Astrocyte of the spinal cord (primary cell): ENCODE measurements around the gene TP53BP2.

Experiments
- DNase-seq: peaks from one replicate; pipeline ENCODE4 v3.0.0; 2011; ENCODE audit warnings: low read depth, low spot score
- H3K4me3 ChIP-seq: 2 replicates; pipeline ENCODE4 v1.5.1; 2011; ENCODE audit warnings: low read depth, mild to moderate bottlenecking, low read length, moderate library complexity
- in situ Hi-C: cut with HindIII; loops from 2 replicates; pipeline ENCODE4 v1.10.0; 2017; ENCODE audit warnings: low sequenced_read_pairs
- TF ChIP-seq, protein P1 (sequence below): IDR thresholded peaks from 2 replicates; pipeline ENCODE4 v1.5.1; 2012; ENCODE audit warnings: low read depth, mild to moderate bottlenecking, low read length, inconsistent platforms

Gene TP53BP2

DNA sequence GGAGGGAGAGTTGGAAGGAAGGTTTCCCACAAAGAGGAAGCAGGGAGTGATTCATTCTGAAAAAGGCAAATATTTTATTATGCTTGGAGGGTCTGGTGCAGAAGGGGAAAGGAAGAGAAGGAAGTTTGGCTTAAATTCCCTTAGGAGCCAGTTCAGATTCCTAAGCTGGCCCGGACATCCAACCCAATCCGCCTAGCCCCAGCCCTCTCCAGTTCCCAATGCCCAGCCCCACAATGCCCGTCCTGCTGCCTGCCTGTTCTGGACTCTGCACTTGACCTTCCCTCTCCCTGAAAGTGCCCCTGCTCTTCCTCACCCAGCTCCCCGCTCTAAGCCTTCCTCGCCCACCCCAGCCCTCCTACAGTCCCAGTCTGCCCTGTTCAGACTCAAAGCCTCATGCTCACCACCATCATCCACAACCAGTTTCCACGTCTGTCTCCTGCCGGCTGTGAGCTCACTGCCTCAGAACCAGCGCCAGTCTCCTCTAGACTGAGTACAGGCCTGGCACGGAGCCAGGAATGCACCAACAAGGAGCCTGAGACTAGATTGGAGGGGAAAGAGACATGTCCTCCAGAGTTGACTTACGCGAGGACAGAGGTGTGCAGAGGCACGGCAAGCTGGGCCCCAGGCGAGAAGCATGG lies 114.5 kb downstream of the TP53BP2 start:
- H3K4me3 ChIP-seq = no peak overlapping the region

DNA sequence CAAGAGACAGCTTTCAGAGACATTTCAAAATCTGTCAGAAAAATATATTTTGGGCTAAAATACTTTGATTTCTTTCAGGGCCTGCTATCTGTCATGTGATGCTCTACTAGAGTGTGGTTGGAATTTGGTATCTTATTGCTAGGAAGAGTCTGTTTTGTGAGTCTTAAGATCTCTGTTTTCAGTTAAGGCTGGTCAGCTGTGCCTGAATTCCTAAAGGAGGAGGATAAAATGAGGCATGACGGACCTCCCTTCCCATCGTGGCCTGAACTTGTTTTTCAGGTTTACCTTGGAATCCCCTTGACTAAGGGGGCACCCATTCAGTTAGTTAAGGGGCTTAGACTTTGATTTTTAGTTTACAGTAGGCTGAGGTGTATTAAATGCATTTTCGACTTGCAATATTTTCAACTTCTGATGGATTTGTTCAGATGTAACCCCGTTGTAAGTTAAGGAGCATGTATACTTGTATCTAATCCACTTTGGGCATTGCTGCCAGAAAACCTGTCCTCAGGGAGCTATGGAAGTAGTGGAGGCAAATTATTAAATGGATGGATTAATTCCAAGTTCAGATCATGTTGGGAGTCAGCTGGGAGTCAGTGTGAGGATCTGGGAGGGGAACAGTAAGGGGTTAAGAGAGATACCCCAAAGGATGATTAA lies 115.1 kb downstream of the TP53BP2 start:
- in situ Hi-C loops = no loop called here
- no peak for DNase-seq
- H3K4me3 ChIP-seq = no peak overlapping the region
- TF ChIP-seq, protein P1, sequence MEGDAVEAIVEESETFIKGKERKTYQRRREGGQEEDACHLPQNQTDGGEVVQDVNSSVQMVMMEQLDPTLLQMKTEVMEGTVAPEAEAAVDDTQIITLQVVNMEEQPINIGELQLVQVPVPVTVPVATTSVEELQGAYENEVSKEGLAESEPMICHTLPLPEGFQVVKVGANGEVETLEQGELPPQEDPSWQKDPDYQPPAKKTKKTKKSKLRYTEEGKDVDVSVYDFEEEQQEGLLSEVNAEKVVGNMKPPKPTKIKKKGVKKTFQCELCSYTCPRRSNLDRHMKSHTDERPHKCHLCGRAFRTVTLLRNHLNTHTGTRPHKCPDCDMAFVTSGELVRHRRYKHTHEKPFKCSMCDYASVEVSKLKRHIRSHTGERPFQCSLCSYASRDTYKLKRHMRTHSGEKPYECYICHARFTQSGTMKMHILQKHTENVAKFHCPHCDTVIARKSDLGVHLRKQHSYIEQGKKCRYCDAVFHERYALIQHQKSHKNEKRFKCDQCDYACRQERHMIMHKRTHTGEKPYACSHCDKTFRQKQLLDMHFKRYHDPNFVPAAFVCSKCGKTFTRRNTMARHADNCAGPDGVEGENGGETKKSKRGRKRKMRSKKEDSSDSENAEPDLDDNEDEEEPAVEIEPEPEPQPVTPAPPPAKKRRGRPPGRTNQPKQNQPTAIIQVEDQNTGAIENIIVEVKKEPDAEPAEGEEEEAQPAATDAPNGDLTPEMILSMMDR = no peak

More for the DNA sequence above, 114.5 kb downstream of the TP53BP2 start:
- TF ChIP-seq, protein P1 = no peak
- peak; percentile 65 for DNase-seq
- in situ Hi-C loops = no loop called here

DNA sequence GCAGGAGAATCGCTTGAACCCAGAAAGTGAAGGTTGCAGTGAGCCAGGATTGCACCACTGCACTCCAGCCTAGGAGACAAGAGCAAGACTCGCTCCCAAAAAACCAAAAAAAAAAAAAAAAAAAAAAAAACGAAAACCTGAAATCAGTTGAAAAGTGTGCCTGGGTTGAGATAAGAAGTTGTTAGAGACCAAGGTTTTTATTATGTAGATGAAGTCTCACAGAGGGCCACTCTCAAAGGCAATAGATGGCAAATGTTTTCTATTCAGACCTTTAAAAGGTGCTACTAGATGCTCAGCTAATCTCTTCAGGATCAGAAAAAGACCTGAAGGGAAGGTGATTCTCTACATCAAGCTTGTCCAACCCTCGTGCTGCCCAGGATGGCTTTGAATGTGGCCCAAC lies 115.8 kb downstream of the TP53BP2 start:
- DNase-seq = no peak
- in situ Hi-C loops = no loop called here
- H3K4me3 ChIP-seq = no peak overlapping the region
- TF ChIP-seq, protein P1 = no peak
